Endodermal cell (in vitro differentiated cells): Measurements from ENCODE around the gene OR4D2. TPM values are rescaled to one million over a fixed set of nuclear protein-coding genes. Genes with fewer than 3 reads are reported as not detected.

Experiments used
- DNase-seq: peaks from one replicate; pipeline ENCODE4 v3.0.0-alpha.2; 2017
- H3K27ac ChIP-seq: 2 replicates; pipeline ENCODE4 v1.5.1; 2013; ENCODE audit warnings: mild to moderate bottlenecking, low read depth, low read length, moderate library complexity
- H3K27me3 ChIP-seq: 2 replicates; pipeline ENCODE4 v1.6.1; 2013; ENCODE audit warnings: mild to moderate bottlenecking, low read length, moderate library complexity; ENCODE audit not compliant: insufficient read depth, control insufficient read depth, poor library complexity, severe bottlenecking
- H3K36me3 ChIP-seq: 2 replicates; pipeline ENCODE4 v1.7.0; 2013; ENCODE audit warnings: mild to moderate bottlenecking, low read length, moderate library complexity; ENCODE audit not compliant: control insufficient read depth, insufficient read depth
- H3K4me1 ChIP-seq: one replicate; pipeline ENCODE4 v1.7.0; 2013; ENCODE audit warnings: low read length; ENCODE audit not compliant: control insufficient read depth, insufficient read depth
- H3K4me3 ChIP-seq: 2 replicates; pipeline ENCODE4 v1.5.1; 2013; ENCODE audit warnings: mild to moderate bottlenecking, low read length, moderate library complexity
- H3K9ac ChIP-seq: 2 replicates; pipeline ENCODE4 v1.6.1; 2013; ENCODE audit warnings: mild to moderate bottlenecking, low read length, moderate library complexity; ENCODE audit not compliant: poor library complexity, severe bottlenecking; ENCODE audit errors: extremely low read depth
- H3K9me3 ChIP-seq: 2 replicates; pipeline ENCODE4 v1.6.1; 2013; ENCODE audit warnings: mild to moderate bottlenecking, low read length, moderate library complexity; ENCODE audit not compliant: control insufficient read depth
- H3K27ac Mint-ChIP-seq: 2 replicates; pipeline ENCODE4 v1.8.0; 2020; ENCODE audit warnings: mixed read lengths
- H3K27me3 Mint-ChIP-seq: 2 replicates; pipeline ENCODE4 v1.8.0; 2021; ENCODE audit warnings: mild to moderate bottlenecking, mixed read lengths; ENCODE audit not compliant: insufficient read depth
- H3K36me3 Mint-ChIP-seq: 2 replicates; pipeline ENCODE4 v1.8.0; 2020; ENCODE audit warnings: low read depth, mixed read lengths
- H3K4me1 Mint-ChIP-seq: 2 replicates; pipeline ENCODE4 v1.8.0; 2020; ENCODE audit warnings: mixed read lengths
- H3K4me3 Mint-ChIP-seq: 2 replicates; pipeline ENCODE4 v1.8.0; 2020; ENCODE audit warnings: mild to moderate bottlenecking, moderate library complexity, mixed read lengths
- H3K9me3 Mint-ChIP-seq: 2 replicates; pipeline ENCODE4 v1.8.0; 2020; ENCODE audit warnings: mild to moderate bottlenecking, mixed read lengths
- WGBS, 2 experiments: methylation state at CpG; one replicate each; pipeline versions ENCODE4 v1.1.5 to v1.1.7; 2013; ENCODE audit warnings: missing lambda C conversion rate in 2 of 2, mixed read lengths in 1 of 2; ENCODE audit not compliant: insufficient coverage in 1 of 2, insufficient read length in 1 of 2; 5-methylcytosine and 5-hydroxymethylcytosine counted together
- total RNA-seq, 2 donors: library from RNA; stranded (reverse); fragmentation: NEBNext Ultra II Directional in 1 of 2; extraction: Animal tissue kit (Norgen Biotek cat#: 25700) in 1 of 2; gene quantifications; 2 replicates in 1 of 2; 3 replicates in 1 of 2; pipeline ENCODE4 v1.2.1, GENCODE V29; 2021
- TF ChIP-seq, protein P1 (sequence below): fragments of 200-600 bp; sonication (generic); conservative IDR thresholded peaks from 2 replicates; pipeline ENCODE4 v1.5.0; 2021; ENCODE audit warnings: antibody characterized with exemption, mild to moderate bottlenecking

The OR4D2 gene
- total RNA-seq, 2 donors from 2014 or later: not detected

DNA sequence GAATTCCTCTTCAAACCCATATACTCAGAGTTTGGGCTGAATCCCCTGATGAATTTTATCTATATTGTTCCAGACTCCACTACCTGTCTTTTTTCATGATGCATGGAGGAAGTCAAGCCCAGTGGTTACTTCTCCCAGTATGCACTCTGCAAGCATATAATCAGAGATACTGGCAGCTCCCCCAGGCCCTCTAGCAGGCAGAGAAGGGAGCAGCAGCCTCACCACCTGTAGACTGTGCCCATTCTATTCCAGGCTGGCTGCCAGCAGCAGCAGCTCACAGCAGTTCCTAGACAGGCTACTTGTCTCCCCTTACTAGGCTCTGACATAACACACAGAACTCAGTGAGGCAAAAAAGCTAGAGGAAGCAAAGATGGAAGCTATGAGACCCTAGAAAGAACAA lies 48.9 kb downstream of the OR4D2 start:
- H3K4me1 Mint-ChIP-seq: peaks cover 6% of the 10 kb centered on the region

DNA sequence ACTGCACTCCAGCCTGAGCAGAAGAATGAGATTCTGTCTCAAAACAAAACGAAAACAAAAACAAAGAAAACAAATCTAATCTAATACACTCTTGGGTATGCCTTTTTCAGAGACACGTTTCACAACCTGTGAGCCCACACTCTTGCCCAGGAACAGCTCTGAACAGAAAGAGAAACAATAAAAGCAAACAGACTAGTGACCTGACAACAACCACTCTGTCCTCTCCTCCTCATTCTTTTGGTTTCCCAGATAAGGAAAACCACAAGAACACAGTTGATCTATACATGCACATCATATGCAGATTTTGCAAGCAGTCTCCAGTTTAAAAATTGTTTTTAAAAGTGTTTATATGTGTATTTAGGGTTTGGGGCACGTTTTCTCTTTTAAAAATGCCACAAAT lies 51.0 kb downstream of the OR4D2 start:
- no peak overlapping the region for H3K27ac Mint-ChIP-seq
- WGBS, 2 experiments: 89 to 90% methylated on average over 3 of the region's 3 CpGs

More for the DNA sequence above, 48.9 kb downstream of the OR4D2 start:
- peaks cover 36% of the 10 kb centered on the region for H3K36me3 Mint-ChIP-seq
- H3K27me3 Mint-ChIP-seq: peaks cover 2% of the 10 kb centered on the region
- H3K36me3 ChIP-seq: peaks cover 48% of the 10 kb centered on the region
- H3K27me3 ChIP-seq: no peaks in the 10 kb centered on the region
- TF ChIP-seq, protein P1, sequence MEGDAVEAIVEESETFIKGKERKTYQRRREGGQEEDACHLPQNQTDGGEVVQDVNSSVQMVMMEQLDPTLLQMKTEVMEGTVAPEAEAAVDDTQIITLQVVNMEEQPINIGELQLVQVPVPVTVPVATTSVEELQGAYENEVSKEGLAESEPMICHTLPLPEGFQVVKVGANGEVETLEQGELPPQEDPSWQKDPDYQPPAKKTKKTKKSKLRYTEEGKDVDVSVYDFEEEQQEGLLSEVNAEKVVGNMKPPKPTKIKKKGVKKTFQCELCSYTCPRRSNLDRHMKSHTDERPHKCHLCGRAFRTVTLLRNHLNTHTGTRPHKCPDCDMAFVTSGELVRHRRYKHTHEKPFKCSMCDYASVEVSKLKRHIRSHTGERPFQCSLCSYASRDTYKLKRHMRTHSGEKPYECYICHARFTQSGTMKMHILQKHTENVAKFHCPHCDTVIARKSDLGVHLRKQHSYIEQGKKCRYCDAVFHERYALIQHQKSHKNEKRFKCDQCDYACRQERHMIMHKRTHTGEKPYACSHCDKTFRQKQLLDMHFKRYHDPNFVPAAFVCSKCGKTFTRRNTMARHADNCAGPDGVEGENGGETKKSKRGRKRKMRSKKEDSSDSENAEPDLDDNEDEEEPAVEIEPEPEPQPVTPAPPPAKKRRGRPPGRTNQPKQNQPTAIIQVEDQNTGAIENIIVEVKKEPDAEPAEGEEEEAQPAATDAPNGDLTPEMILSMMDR: no peak
- peak; percentile 67 for DNase-seq
- no peak overlapping the region for H3K27ac Mint-ChIP-seq
- no peaks in the 10 kb centered on the region for H3K9me3 Mint-ChIP-seq
- no peak overlapping the region for H3K9ac ChIP-seq
- H3K27ac ChIP-seq: no peak overlapping the region
- no peaks in the 10 kb centered on the region for H3K4me1 ChIP-seq
- no peaks in the 10 kb centered on the region for H3K9me3 ChIP-seq
- no peak overlapping the region for H3K4me3 ChIP-seq
- no peak overlapping the region for H3K4me3 Mint-ChIP-seq

DNA sequence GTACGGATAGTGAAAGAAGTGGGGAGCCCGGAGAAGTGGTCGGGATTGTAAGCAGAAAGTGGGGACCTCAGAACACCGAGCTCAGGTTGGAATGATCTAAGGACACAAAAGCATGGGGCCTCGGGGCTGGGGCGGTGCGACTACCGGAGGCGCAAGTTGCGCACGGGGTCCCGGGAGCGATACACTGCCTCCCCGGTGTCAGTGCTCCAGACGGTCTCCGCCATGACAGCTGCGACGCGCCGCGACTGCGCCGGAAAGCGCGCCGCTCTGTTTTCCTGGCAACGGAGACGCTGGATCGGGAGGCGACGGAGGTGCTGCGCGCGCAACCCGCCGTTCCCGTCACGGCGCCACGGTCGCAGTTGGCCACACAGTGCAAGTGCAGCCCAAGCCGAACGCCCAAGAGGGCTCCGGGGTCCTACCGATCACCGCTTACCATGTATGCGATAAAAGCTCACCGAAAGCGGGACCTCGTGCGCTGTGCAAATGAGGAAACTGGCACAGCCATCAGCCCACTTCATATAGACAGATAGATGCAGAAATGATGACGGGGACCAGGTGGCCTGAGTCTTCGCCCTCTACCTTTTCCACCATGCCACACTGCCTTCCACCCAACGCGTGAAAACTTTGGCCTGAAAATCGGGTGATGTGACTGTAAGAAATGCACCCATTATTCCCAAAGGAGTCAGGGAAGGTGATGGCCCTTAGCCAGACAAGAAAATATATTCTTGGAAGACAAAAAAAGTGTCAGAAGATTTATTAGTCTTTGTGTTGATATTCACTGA lies 52.4 kb downstream of the OR4D2 start, which contains the start of gene MKS1:
Gene MKS1 (minus strand): TSS at position 249 of the 782 bp plus-strand sequence. CDS start 25 bp downstream, at position 224.
- TF ChIP-seq, protein P1: peak; percentile 78
- Mint-ChIP-seq H3K4me1 (peaks cover 6% of the 10 kb centered on the region), H3K36me3 (peaks cover 19% of the 10 kb centered on the region), H3K27me3 (peaks cover 26% of the 10 kb centered on the region), H3K4me3 (peak within 1 kb of the TSS; percentile 88), H3K9me3 (no peaks in the 10 kb centered on the region), H3K27ac (peak within 1 kb of the TSS; percentile 68)
- H3K27ac ChIP-seq: no peak within 1 kb of the TSS
- H3K36me3 ChIP-seq: peaks cover 21% of the 10 kb centered on the region
- DNase-seq: peak; percentile 100
- peak within 1 kb of the TSS; percentile 92 for H3K4me3 ChIP-seq
- H3K9me3 ChIP-seq: no peaks in the 10 kb centered on the region
- H3K27me3 ChIP-seq: no peaks in the 10 kb centered on the region
- H3K4me1 ChIP-seq: no peaks in the 10 kb centered on the region
- 8 to 17% methylated on average over 15 to 56 of the region's 56 CpGs for WGBS, 2 experiments
- H3K9ac ChIP-seq: peak within 1 kb of the TSS; percentile 73

More for the DNA sequence above, 51.0 kb downstream of the OR4D2 start:
- H3K4me1 ChIP-seq: no peaks in the 10 kb centered on the region
- peaks cover 33% of the 10 kb centered on the region for H3K36me3 ChIP-seq
- peaks cover 29% of the 10 kb centered on the region for H3K36me3 Mint-ChIP-seq
- no peaks in the 10 kb centered on the region for H3K9me3 ChIP-seq
- no peak for DNase-seq
- H3K4me3 Mint-ChIP-seq: peak overlapping the region; percentile 88
- H3K27me3 ChIP-seq: no peaks in the 10 kb centered on the region
- TF ChIP-seq, protein P1: no peak
- H3K27me3 Mint-ChIP-seq: peaks cover 20% of the 10 kb centered on the region
- H3K4me3 ChIP-seq: no peak overlapping the region
- no peaks in the 10 kb centered on the region for H3K9me3 Mint-ChIP-seq
- H3K4me1 Mint-ChIP-seq: peaks cover 6% of the 10 kb centered on the region
- H3K9ac ChIP-seq: no peak overlapping the region
- H3K27ac ChIP-seq: no peak overlapping the region
